Peyer's patch (tissue), 4 donors: ENCODE results near the gene SF1. TPM values are rescaled to one million over a fixed set of nuclear protein-coding genes. Genes with fewer than 3 reads are reported as not detected.
"Not testable (repeated sequence)": the region's sequence is repeated elsewhere in the genome, so short reads cannot be mapped to it uniquely, and the experiment has no call there.

Experiments
- DNase-seq, 3 donors: peaks; one replicate each; pipeline ENCODE4 v3.0.0-alpha.2; 2017 to 2019
- H3K27ac ChIP-seq, 4 donors: fragments of 200-600 bp; sonication (generic); one replicate each; pipeline ENCODE4 v1.5.1; 2016 to 2019
- H3K27me3 ChIP-seq, 2 donors: fragments of 200-600 bp; sonication (generic); one replicate each; pipeline ENCODE4 v1.5.1; 2019
- H3K36me3 ChIP-seq, 3 donors: fragments of 200-600 bp; sonication (generic); one replicate each; pipeline ENCODE4 v1.5.1; 2016 to 2019
- H3K4me1 ChIP-seq, 4 donors: fragments of 200-600 bp; sonication (generic); one replicate each; pipeline ENCODE4 v1.5.1; 2016 to 2019
- H3K4me3 ChIP-seq, 4 donors: fragments of 200-600 bp; sonication (generic); 1 replicate in 3 of 4; 2 replicates in 1 of 4; pipeline ENCODE4 v1.5.1; 2016 to 2019; ENCODE audit warnings: mild to moderate bottlenecking in 1 of 4
- H3K9me3 ChIP-seq, 4 donors: fragments of 200-600 bp; sonication (generic); one replicate each; pipeline ENCODE4 v1.5.1; 2016 to 2019; ENCODE audit warnings: mild to moderate bottlenecking in 1 of 4
- POLR2A ChIP-seq, 2 donors: fragments of 450-650 bp; IDR thresholded peaks; one replicate each; pipeline ENCODE4 v1.5.1; 2017; ENCODE audit warnings: antibody characterized with exemption in 2 of 2, mild to moderate bottlenecking in 2 of 2, moderate library complexity in 2 of 2
- total RNA-seq, 4 donors: library from RNA; depleted of rRNA; stranded (reverse); fragments of >200 nt; gene quantifications; one replicate each; pipeline ENCODE4 v1.1.0, GENCODE V29; 2016
- TF ChIP-seq, protein P1 (sequence below), 6 experiments: fragments of 450-650 bp in 4 of 6; fragments of 200-600 bp in 2 of 6; sonication (generic) in 1 of 6; IDR thresholded peaks; one replicate each; pipeline ENCODE4 v1.5.1; 2017 to 2019; ENCODE audit warnings: antibody characterized with exemption in 6 of 6, mild to moderate bottlenecking in 3 of 6, moderate library complexity in 1 of 6

SF1 gene
- total RNA-seq, 4 donors from 2014 or later: 247 to 621 (median 392) TPM

DNA sequence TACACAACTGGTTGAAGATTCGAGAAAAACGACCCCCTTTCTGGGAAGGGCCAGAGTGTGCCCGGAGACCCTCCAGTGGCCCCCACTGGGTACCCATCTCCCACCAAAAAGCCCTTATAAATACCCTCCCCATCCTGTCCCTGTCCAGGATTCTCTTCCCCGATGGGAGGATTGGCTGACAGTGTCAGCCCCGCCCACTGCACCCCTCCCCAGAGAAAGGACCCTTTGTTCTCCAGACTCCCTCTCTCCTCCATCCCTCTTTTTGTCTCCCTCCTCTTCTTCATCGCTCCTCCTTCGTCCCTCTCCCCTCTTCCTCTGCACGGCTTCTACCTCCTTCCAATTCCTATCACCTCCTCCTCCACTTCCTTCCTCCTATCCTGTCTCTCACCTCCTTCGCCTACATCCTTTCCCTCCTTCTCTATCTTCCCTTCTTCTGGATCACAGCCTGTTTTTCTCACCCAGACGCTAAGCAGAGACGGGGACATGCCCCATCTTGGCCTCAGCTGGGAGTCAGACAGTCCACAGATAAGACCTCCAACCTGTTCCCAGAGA lies 45.3 kb upstream of the SF1 start:
- DNase-seq: no peak
- Histone ChIP-seq H3K36me3 (peaks cover 0 to 25% (median 0%) of the 10 kb centered on the region in 3 donors), H3K4me1 (no peaks in the 10 kb centered on the region), H3K9me3 (no peaks in the 10 kb centered on the region), H3K27me3 (no peaks in the 10 kb centered on the region), H3K27ac (no peak overlapping the region), H3K4me3 (no peak overlapping the region)
- no peak for TF ChIP-seq POLR2A (IDR thresholded peaks at IDR 0.05)
- TF ChIP-seq, protein P1, sequence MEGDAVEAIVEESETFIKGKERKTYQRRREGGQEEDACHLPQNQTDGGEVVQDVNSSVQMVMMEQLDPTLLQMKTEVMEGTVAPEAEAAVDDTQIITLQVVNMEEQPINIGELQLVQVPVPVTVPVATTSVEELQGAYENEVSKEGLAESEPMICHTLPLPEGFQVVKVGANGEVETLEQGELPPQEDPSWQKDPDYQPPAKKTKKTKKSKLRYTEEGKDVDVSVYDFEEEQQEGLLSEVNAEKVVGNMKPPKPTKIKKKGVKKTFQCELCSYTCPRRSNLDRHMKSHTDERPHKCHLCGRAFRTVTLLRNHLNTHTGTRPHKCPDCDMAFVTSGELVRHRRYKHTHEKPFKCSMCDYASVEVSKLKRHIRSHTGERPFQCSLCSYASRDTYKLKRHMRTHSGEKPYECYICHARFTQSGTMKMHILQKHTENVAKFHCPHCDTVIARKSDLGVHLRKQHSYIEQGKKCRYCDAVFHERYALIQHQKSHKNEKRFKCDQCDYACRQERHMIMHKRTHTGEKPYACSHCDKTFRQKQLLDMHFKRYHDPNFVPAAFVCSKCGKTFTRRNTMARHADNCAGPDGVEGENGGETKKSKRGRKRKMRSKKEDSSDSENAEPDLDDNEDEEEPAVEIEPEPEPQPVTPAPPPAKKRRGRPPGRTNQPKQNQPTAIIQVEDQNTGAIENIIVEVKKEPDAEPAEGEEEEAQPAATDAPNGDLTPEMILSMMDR (IDR thresholded peaks at IDR 0.05): no peak

DNA sequence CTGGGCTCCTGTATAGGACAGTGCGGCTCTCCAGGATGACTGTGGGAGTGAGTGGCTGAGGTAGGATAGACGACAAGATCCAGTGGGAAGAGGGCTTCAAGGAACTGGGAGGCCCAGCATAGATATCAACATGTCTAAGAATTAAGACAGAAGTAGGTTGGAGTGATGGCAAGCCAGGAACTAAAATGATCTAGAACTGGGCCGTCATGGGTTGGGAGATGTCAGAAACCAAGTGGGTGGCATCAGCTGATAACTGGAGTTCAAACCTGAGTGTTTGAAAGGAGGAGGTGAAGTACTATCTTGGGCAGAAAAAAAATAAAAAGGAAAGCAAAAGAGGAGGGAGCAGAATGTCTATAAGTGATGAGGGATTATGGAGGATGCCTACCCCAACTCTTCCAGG lies 39.1 kb upstream of the SF1 start:
- Histone ChIP-seq H3K9me3 (no peaks in the 10 kb centered on the region), H3K36me3 (no peaks in the 10 kb centered on the region), H3K4me3 (no peak overlapping the region), H3K4me1 (no peaks in the 10 kb centered on the region), H3K27me3 (no peaks in the 10 kb centered on the region), H3K27ac (no peak overlapping the region)
- DNase-seq: no peak
- TF ChIP-seq, protein P1 (IDR thresholded peaks at IDR 0.05): no peak
- TF ChIP-seq POLR2A (IDR thresholded peaks at IDR 0.05): no peak

DNA sequence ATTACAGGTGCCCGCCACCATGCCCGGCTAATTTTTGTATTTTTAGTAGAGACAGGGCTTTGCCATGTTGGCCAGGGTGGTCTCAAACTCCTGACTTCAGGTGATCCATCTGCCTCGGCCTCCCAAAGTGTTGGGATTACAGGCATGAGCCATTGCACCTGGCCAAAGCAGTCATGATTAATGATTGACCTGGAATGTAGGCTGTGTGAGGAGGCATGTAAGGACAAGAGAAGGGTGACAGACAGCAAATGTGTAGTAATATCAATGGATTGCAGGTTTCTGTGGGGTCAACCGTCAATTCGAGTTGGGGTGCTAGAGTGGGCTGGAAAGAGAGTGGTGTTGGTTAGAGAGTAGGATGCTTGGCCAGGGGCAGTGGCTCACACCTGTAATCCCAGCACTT lies 37.1 kb upstream of the SF1 start:
- H3K4me3 ChIP-seq, DNase-seq, H3K27ac ChIP-seq, H3K27me3 ChIP-seq, H3K4me1 ChIP-seq, H3K9me3 ChIP-seq, H3K36me3 ChIP-seq: not testable (repeated sequence)

DNA sequence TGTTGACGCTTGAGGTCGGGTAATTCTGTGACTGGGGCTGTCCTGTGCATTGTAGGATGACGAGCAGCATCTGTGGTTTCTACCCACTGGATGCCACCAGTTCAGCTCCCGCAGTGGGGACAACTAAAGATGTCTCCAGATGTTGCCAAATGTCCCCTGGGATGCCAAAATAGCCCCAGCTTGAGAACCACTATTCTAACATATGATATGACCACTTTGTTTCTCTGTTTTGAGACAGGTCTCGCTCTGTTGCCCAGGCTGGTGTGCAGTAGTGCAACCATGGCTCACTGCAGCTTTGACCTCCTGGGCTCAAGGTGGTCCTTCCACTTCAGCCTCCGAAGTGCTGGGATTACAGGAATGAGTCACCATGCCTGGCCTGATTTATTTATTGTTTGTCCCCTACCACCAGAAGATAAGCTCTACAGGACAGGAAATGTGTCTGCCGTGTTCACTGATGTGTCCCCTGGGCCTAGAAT lies 36.4 kb upstream of the SF1 start:
- DNase-seq: peak in 2 of 3 donors; percentile 68 to 70
- Histone ChIP-seq H3K9me3 (no peaks in the 10 kb centered on the region), H3K27me3 (no peaks in the 10 kb centered on the region), H3K4me3 (no peak overlapping the region), H3K36me3 (no peaks in the 10 kb centered on the region), H3K27ac (peak overlapping the region in 1 of 4 donors; percentile 8), H3K4me1 (peaks cover 0 to 3% (median 2%) of the 10 kb centered on the region in 4 donors)
- no peak for TF ChIP-seq POLR2A (IDR thresholded peaks at IDR 0.05)
- TF ChIP-seq, protein P1 (IDR thresholded peaks at IDR 0.05): no peak

- H3K27me3 ChIP-seq: no peaks in the 10 kb centered on the region
- peaks cover 3 to 11% (median 8%) of the 10 kb centered on the region in 4 donors for H3K4me1 ChIP-seq
- H3K27ac ChIP-seq: no peak overlapping the region
- no peaks in the 10 kb centered on the region for H3K9me3 ChIP-seq
- no peaks in the 10 kb centered on the region for H3K36me3 ChIP-seq
- no peak overlapping the region for H3K4me3 ChIP-seq
- no peak for DNase-seq
- TF ChIP-seq POLR2A (IDR thresholded peaks at IDR 0.05): no peak
- TF ChIP-seq, protein P1 (IDR thresholded peaks at IDR 0.05): no peak
These were observed 35.5 kb upstream of the SF1 start for GRCh38 chr11:64813826-64814225.

DNA sequence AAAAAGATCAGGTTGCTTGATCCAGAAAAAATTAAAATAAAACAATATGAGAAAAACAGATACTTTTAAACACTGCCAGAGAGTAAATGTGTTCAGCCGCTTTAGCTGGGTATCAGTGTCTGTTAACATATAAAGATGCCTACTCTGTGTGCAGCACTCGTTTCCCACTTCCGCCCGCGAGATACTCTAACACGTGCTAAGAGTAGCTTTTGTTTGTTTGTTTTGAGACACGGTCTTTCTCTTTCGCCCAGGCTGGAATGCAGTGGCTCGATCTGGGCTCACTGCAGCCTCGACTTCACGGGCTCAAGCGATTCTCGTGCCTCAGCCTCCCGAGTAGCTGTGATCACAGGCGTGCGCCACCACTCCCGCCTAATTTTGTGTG lies 32.5 kb upstream of the SF1 start:
- Histone ChIP-seq H3K27me3 (no peaks in the 10 kb centered on the region), H3K36me3 (peaks cover 0 to 17% (median 0%) of the 10 kb centered on the region in 3 donors), H3K4me1 (peaks cover 3 to 11% (median 8%) of the 10 kb centered on the region in 4 donors), H3K27ac (peak overlapping the region; percentile 61 to 87 (median 78)), H3K4me3 (peak overlapping the region; percentile 64 to 87 (median 83)), H3K9me3 (no peaks in the 10 kb centered on the region)
- TF ChIP-seq, protein P1 (IDR thresholded peaks at IDR 0.05): no peak
- no peak for TF ChIP-seq POLR2A (IDR thresholded peaks at IDR 0.05)
- peak in 2 of 3 donors; percentile 74 for DNase-seq
